AG08395 (cell line): ENCODE results near the gene RPL3.

Experiments
- DNase-seq: peaks from one replicate; pipeline ENCODE4 v3.0.0; 2012; ENCODE audit warnings: mixed read lengths, low spot score

RPL3 gene

GRCh38 chr22:39317084-39317774, 2.2 kb downstream of the RPL3 start:
- no peak for DNase-seq

- peak; percentile 83 for DNase-seq
These were observed 2.9 kb downstream of the RPL3 start for GRCh38 chr22:39316440-39317083.

- DNase-seq = no peak
These were observed 4.0 kb downstream of the RPL3 start for GRCh38 chr22:39315389-39315788.

- DNase-seq = no peak
These were observed 5.0 kb downstream of the RPL3 start for GRCh38 chr22:39314251-39314971.

GRCh38 chr22:39313258-39314001, 6.0 kb downstream of the RPL3 start:
- DNase-seq = no peak

- DNase-seq = no peak
These were observed 7.0 kb downstream of the RPL3 start for GRCh38 chr22:39312410-39312809.

GRCh38 chr22:39311592-39312400, 7.6 kb downstream of the RPL3 start:
- DNase-seq = no peak

GRCh38 chr22:39309881-39310714, 9.3 kb downstream of the RPL3 start:
- no peak for DNase-seq

- DNase-seq = peak; percentile 66
These were observed 10.0 kb downstream of the RPL3 start for GRCh38 chr22:39309364-39309861.

GRCh38 chr22:39308614-39309363, 10.6 kb downstream of the RPL3 start:
- peak; percentile 90 for DNase-seq

- no peak for DNase-seq
These were observed 12.7 kb downstream of the RPL3 start for GRCh38 chr22:39306456-39307361.

- DNase-seq = no peak
These were observed 15.3 kb downstream of the RPL3 start for GRCh38 chr22:39303892-39304671.

- no peak for DNase-seq
These were observed 16.1 kb downstream of the RPL3 start for GRCh38 chr22:39303358-39303757.

- DNase-seq = no peak
These were observed 16.9 kb downstream of the RPL3 start for GRCh38 chr22:39302431-39302960.

GRCh38 chr22:39301926-39302325, 17.5 kb downstream of the RPL3 start:
- no peak for DNase-seq

- no peak for DNase-seq
These were observed 18.3 kb downstream of the RPL3 start for GRCh38 chr22:39301108-39301507.

- DNase-seq = no peak
These were observed 19.1 kb downstream of the RPL3 start for GRCh38 chr22:39300186-39300830.
